Muscle of arm (tissue), 14 donors: ENCODE measurements around the gene TALDO1. TPM values are rescaled to one million over a fixed set of nuclear protein-coding genes. Genes with fewer than 3 reads are reported as not detected.

Source experiments
- DNase-seq: peaks from one replicate; pipeline ENCODE4 v3.0.0-alpha.2; 2013
- long read RNA-seq, 11 donors: transcript quantifications; one replicate each; lab custom pipeline, GENCODE V29; 2026
- polyA plus RNA-seq, 12 donors: library from polyadenylated mRNA; unstranded; fragments of 120-200 nt; gene quantifications; one replicate each; pipeline ENCODE4 v1.2.1, GENCODE V29; 2013; ENCODE audit not compliant: insufficient read length in 12 of 12

TALDO1 gene
- 100 to 1,000 TPM in 1 of 12 donors, 10 to 100 TPM in 10, not detected in 1; 53.5 to 102 (median 62.2) TPM for polyA plus RNA-seq
- long read RNA-seq, donor 1, transcript TALDO1-201 (8 exons, 1,346 nt): major isoform, 63 of 97 reads
- long read RNA-seq, donor 1, transcript TALDO1-206 (2 exons, 587 nt): minor isoform, 7 of 97 reads
- long read RNA-seq, donor 1, partial matches to known transcripts: 22 of 97 reads
- long read RNA-seq, donor 1, other reads (novel, unspliced or antisense): 0 of 97 reads
- long read RNA-seq, donor 2, transcript TALDO1-201 (8 exons, 1,346 nt): major isoform, 50 of 52 reads
- long read RNA-seq, donor 2, partial matches to known transcripts: 0 of 52 reads
- long read RNA-seq, donor 2, other reads (novel, unspliced or antisense): 0 of 52 reads
- long read RNA-seq, donor 3, transcript TALDO1-201 (8 exons, 1,346 nt): major isoform, 21 of 28 reads
- long read RNA-seq, donor 3, partial matches to known transcripts: 6 of 28 reads
- long read RNA-seq, donor 3, other reads (novel, unspliced or antisense): 0 of 28 reads
- long read RNA-seq, donor 4, transcript TALDO1-201 (8 exons, 1,346 nt): major isoform, 9 of 12 reads
- long read RNA-seq, donor 4, partial matches to known transcripts: 0 of 12 reads
- long read RNA-seq, donor 4, other reads (novel, unspliced or antisense): 0 of 12 reads
- long read RNA-seq, donor 5: 0 reads
- long read RNA-seq, donor 6, transcript TALDO1-201 (8 exons, 1,346 nt): major isoform, 17 of 27 reads
- long read RNA-seq, donor 6, partial matches to known transcripts: 5 of 27 reads
- long read RNA-seq, donor 6, other reads (novel, unspliced or antisense): 0 of 27 reads
- long read RNA-seq, donor 7, transcript TALDO1-201 (8 exons, 1,346 nt): major isoform, 19 of 21 reads
- long read RNA-seq, donor 7, partial matches to known transcripts: 0 of 21 reads
- long read RNA-seq, donor 7, other reads (novel, unspliced or antisense): 0 of 21 reads
- long read RNA-seq, donor 8, transcript TALDO1-201 (8 exons, 1,346 nt): major isoform, 35 of 40 reads
- long read RNA-seq, donor 8, partial matches to known transcripts: 0 of 40 reads
- long read RNA-seq, donor 8, other reads (novel, unspliced or antisense): 0 of 40 reads
- long read RNA-seq, donor 9, transcript TALDO1-201 (8 exons, 1,346 nt): major isoform, 23 of 27 reads
- long read RNA-seq, donor 9, partial matches to known transcripts: 0 of 27 reads
- long read RNA-seq, donor 9, other reads (novel, unspliced or antisense): 0 of 27 reads
- long read RNA-seq, donor 10, transcript TALDO1-201 (8 exons, 1,346 nt): major isoform, 31 of 35 reads
- long read RNA-seq, donor 10, partial matches to known transcripts: 0 of 35 reads
- long read RNA-seq, donor 10, other reads (novel, unspliced or antisense): 0 of 35 reads
- long read RNA-seq, donor 11, transcript TALDO1-206 (2 exons, 587 nt): minor isoform, 6 of 69 reads
- long read RNA-seq, donor 11, transcript TALDO1-201 (8 exons, 1,346 nt): major isoform, 52 of 69 reads
- long read RNA-seq, donor 11, partial matches to known transcripts: 6 of 69 reads
- long read RNA-seq, donor 11, other reads (novel, unspliced or antisense): 0 of 69 reads

DNA sequence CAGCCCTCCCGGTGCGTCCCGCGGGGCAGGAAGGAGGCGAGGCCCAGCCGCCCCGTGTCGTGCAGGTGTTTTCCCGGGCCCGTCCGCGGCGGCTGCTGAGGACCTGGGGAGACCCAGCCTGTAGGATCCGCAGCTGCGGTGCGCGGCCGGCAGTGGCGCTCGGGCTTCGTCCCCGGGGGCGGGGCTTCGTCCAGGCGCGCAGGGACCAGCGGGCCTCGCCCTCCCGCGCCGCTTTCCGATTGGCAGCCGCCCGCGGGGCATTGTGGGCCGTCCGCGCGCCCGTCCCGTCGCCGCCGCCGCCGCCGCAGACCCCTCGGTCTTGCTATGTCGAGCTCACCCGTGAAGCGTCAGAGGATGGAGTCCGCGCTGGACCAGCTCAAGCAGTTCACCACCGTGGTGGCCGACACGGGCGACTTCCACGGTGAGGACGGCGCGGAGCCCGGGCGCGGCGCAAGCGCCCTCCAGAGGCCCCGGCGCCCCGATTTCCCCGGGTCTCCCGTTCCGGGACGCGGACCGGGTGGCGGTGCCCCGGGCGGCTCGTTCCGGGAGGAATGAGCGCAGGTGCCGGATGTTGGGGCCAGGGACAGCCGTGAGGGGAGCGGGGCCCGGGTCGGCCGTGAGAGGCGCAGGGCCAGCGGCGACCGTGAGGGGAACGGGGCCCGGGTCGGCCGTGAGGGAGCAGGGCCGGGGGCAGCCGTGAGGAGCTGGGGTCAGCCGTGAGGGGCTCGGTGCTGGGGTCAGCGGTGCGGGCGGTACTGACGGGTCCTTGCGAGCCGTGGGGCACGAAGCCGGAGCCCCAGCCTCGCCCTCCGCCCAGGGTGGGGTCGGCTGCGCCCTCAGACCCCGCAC lies at the start of gene TALDO1:
Gene TALDO1 (plus strand): TSS at position 307 of the 849 bp plus-strand sequence. CDS start 18 bp downstream, at position 325.
- peak; percentile 87 for DNase-seq

DNA sequence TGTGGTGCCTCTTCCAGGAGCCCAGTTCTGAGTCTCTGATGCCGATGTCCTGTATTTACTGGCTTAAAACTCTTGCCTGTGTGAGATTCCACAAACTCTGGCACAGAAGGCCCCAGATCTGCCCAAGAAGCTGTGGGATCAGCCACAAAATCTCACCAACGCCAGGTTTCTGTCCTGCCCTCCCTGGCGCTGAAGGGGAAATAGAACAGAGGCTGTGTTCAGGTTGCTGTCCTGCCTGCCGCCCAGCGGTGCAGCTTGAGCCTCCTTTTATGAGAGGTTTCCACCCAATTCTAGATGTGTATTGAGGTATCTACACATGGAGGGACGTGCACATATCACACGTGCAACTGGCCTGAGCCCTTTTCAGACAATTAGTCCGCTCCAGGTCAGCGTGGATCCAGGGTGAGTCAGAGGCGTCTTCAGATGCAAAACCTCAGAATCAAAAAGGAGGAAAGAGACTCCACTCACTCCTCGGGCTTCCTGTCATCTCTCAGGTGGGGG lies 49.4 kb upstream of the TALDO1 start:
- no peak for DNase-seq

- DNase-seq: no peak
Observed at GRCh38 chr11:698493-699115, 48.7 kb upstream of the TALDO1 start.

- DNase-seq: no peak
Observed at GRCh38 chr11:699116-699508, 48.2 kb upstream of the TALDO1 start.

DNA sequence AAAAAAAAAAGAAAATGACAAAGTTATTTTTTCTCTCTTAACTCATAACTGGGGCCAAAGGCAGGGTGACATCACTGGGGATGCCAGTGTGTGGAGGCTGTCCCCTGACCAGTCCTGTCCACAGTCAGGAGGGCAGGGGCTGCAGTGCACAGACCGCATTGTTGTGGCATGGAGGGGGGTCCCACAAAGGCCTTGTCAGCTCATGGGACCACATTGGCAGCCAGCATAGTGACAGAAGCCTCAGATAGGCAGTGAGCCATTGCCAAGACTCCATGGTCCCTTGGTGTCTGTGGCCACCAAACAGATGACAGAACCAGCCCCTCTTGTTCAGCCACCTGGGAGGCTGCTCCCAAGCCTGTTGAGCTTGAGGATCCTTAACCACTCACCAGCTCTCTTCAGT lies 47.5 kb upstream of the TALDO1 start:
- DNase-seq: no peak

DNA sequence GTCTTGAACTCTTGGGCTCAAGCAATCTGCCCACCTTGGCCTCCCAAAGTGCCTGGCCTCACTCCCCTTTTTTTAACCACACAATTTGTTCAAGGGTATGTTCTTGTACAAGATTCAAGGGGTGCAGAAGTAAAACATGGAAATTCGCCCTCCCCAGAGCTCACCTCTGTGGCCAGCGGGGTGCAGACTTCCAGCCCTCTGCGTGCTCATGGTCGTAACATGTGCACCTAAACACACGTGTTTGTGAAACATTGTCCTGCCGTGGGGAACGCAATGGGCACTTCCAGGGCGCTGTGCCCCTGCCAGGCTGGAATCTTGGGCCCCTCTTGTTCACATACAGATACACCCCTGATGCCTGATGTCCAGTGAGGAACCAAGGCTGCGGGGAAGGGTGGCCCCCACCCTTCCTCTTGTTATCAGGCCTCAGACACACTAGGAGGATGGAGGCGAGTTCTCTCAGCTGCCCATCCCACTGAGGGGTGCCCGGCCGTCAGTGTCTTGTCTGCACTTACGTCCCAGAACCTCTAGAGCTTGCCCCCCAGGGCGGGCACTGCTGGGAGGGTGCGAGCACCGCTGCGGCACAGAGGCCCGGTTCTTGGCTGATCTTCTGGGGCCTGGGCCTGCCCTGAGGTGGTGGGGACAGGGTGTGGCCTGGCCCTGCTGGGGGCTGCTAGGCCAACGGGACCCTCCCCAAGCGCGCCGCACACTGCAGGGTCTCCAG lies 45.4 kb upstream of the TALDO1 start:
- DNase-seq: no peak

DNA sequence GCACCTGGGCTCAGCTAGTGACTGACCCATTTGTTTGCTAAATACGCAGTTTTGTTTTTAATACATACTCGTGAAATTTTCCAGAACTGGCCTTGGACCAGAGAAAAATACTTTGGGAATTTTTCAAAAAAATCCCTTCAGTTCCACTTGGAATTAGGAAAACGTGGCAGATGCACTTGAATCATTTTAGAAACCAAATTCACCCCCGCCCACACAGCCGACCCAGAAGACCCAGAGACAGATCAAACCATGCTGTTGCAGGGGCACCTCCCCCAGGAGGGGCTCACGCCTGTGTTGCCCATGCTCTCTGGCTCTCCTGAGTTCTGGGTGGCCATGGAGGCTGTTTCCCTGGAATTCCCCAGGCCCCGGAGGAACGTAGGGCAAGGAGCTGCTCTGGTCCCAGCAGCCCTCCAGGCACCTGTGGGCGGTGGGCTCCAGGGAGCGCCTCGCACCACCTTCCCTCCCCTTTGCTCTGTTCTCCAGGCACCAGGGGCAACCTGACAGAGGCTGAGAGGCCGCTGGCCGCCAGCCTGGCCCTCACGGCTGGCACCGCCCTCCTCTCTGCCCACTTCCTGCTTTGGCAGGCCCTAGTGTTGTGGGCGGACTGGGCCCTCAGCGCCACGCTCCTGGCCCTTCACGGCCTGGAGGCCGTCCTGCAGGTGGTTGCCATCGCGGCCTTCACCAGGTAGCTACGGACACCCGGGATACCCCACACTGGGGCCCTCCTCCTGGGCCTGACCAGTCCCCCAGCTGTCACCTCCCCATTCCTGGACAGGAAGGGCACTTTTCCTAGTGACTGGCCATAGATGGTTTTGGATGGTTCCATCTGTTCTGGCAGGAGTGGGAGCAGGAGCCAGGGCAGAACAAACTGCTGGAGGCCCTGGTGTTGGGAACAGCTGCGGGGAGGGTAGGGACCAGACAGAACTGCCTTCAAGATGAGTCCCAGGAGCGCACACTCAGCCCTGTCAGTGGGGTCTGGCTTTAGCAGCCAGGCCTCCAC lies 44.5 kb upstream of the TALDO1 start:
- DNase-seq: no peak

DNA sequence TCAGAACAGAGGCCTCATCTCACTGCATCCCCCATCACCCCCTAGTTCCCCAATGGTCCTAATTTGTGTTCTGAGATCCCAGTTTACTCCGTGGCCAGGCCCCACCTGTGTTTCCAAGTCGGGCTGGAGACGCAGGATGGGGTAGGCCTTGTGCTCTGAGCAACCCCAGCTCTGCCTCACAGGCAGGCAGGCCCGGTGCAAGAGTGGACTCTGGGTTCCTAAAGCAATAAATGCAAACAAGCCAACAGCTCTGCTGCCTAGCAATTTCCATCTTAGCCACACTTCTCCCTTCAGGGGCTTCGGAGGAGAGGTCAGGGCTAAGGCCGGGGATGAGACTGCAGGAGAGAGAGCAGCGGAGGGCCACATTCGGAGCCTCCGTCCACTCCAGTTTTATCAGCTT lies 43.8 kb upstream of the TALDO1 start:
- DNase-seq: no peak

DNA sequence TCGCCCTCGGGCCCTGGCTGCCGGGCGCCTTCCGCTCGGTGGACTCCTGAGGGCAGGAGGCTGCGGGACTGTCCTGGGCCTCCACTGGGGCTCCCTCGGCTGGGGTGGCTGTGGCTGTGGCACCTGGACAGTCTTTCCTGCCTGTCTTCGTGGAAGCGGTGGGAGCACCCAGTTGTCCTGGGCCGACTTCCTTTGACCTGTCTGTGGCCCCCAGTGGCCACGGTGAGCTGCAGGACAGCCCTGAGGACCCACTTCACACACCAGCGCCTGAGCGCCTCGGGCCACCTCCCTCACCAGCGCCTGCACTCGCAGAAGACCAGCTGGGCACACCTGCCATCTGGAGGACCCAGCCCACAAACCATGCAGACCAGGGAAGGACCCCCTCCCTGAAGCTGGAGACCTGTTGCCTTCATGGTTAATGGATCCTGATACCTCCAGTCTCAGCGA lies 43.0 kb upstream of the TALDO1 start:
- no peak for DNase-seq

DNA sequence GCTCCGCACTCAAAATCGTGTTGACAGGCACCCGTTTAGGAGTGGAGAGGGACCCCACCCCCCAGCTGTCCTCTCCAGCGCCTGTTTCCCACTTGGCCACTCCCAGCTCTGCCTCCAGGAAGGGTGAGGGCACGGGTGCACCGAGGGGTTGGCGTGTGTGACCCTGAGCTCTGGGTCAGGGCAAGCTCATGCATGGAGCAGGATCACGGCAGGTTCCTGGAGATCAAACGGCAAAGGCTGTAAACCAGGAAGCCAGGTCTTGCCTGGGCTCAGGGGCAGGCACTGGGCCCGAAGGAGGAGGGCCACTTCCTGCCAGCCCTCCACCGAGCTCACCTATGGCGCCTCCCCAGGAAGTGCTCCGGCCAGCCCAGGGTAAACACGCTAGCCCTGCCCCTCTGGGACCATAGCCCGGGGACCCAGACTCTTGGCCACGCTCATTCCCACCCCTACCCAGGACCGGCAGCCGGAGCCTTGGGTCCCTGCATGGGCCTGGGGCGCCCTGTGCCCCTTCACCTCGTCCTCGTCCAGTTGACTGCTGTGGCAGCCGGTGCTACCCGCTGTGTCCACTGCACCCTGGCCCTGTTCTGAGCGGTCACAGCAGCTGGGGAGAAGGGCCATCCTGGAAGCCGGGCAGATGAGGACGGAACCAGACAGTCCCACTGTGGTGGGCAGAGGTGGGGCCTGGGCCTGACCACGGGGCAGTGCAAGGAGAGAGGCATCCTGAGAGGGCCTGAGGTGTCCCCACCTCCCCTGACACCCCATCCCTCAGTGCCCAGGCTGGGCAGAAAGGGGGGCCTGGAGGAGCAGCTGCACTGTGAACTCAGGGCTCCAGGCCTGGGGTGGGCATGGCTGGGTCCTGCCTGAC lies 42.3 kb upstream of the TALDO1 start:
- DNase-seq: no peak

GRCh38 chr11:705646-706438 lies 41.4 kb upstream of the TALDO1 start, which contains the start of gene EPS8L2:
Gene EPS8L2 (plus strand): TSS chr11:706231. CDS start chr11:709408, 3,177 bp downstream.
- no peak for DNase-seq

GRCh38 chr11:706439-706956 lies 40.8 kb upstream of the TALDO1 start:
- DNase-seq: no peak

- no peak for DNase-seq
Observed at GRCh38 chr11:706957-707816, 40.1 kb upstream of the TALDO1 start.

- DNase-seq: no peak
Observed at GRCh38 chr11:707817-708420, 39.3 kb upstream of the TALDO1 start.
